T-helper 1 cell treated with Interleukin-12 subunit alpha and Interleukin-12 subunit beta and Interleukin-4 antibody, amounts not matched to agents 30 μg/mL and 1 μg/mL, for 36 hours (primary cell): Measurements from ENCODE around the gene ABR.

ENCODE experiments used
- H3K27ac Mint-ChIP-seq: one replicate; pipeline ENCODE4 v1.8.0; 2021; ENCODE audit warnings: mild to moderate bottlenecking, mixed read lengths
- H3K27me3 Mint-ChIP-seq: one replicate; pipeline ENCODE4 v1.8.0; 2021; ENCODE audit warnings: low read depth, mixed read lengths
- H3K36me3 Mint-ChIP-seq: one replicate; pipeline ENCODE4 v1.8.0; 2021; ENCODE audit warnings: low read depth, mixed read lengths
- H3K4me1 Mint-ChIP-seq: one replicate; pipeline ENCODE4 v1.8.0; 2021; ENCODE audit warnings: low read depth, mixed read lengths
- H3K4me3 Mint-ChIP-seq: one replicate; pipeline ENCODE4 v1.8.0; 2021; ENCODE audit warnings: mild to moderate bottlenecking, moderate library complexity, mixed read lengths
- H3K9me3 Mint-ChIP-seq: one replicate; pipeline ENCODE4 v1.8.0; 2021; ENCODE audit warnings: mixed read lengths

Gene ABR

GRCh38 chr17:1021147-1021546, 158.6 kb downstream of the ABR start:
- H3K27ac Mint-ChIP-seq = no peak overlapping the region
- no peaks in the 10 kb centered on the region for H3K27me3 Mint-ChIP-seq
- H3K9me3 Mint-ChIP-seq = no peaks in the 10 kb centered on the region
- H3K36me3 Mint-ChIP-seq = no peaks in the 10 kb centered on the region
- H3K4me3 Mint-ChIP-seq = no peak overlapping the region
- H3K4me1 Mint-ChIP-seq = no peaks in the 10 kb centered on the region

DNA sequence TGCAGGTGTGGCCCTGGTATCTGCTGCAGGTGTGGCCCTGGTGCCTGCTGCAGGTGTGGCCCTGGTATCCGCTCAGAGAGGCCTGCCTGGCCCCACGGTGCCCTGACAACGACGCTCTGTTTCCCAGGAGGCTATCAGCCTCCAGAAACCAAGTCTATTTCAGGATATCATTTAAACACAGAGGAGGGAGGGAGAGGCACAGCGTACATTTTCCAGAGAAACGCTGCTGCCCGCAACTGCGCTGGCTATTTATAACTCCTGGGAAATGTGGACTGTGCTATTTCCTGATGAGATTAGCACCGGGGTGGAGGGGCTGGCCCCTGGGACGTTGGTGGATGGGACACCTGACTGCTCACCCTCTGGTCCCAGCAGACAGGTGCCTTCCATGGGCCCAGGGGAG, 160.3 kb downstream of the ABR start:
- H3K36me3 Mint-ChIP-seq = no peaks in the 10 kb centered on the region
- H3K4me3 Mint-ChIP-seq = no peak overlapping the region
- no peak overlapping the region for H3K27ac Mint-ChIP-seq
- no peaks in the 10 kb centered on the region for H3K9me3 Mint-ChIP-seq
- no peaks in the 10 kb centered on the region for H3K27me3 Mint-ChIP-seq
- H3K4me1 Mint-ChIP-seq = no peaks in the 10 kb centered on the region

DNA sequence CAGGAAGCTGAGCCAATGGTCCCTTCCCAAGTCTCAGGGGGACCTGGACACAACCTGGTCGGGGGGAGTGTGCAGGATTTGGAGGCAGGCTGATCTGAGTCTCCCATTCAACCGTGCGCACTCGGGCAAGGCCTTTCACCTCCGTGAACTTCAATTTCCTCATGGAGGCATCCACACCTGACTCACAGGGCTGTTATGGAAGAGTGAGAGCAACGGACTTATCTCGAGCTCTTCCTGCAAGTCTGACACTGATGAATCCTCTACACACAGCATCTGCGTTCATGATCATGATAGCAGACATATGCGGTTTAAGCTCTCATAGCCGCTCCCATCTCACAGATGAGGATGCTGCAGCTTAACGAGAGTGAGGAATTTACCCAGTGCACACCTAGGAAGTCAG, 161.2 kb downstream of the ABR start:
- H3K4me1 Mint-ChIP-seq = no peaks in the 10 kb centered on the region
- H3K27me3 Mint-ChIP-seq = no peaks in the 10 kb centered on the region
- no peaks in the 10 kb centered on the region for H3K9me3 Mint-ChIP-seq
- H3K36me3 Mint-ChIP-seq = no peaks in the 10 kb centered on the region
- no peak overlapping the region for H3K4me3 Mint-ChIP-seq
- H3K27ac Mint-ChIP-seq = no peak overlapping the region

DNA sequence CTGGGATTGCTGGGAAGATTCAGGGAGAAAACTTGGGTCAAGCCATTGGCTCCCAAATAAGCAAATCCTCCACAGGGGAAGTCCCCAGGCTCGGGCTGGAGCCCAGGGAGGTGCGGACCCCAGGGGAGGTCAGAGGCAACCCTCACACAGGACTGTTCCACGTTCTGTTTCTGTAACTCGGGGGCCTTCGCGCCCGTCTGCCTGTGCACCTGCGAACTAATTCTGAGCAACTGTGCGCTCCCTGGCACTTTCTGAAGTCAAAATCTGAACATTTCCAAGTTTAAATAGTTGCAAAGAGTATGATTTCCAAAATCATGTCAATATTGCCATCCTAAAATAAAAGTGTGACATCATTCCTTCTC, 166.1 kb downstream of the ABR start:
- Mint-ChIP-seq H3K9me3 (no peaks in the 10 kb centered on the region), H3K27ac (no peak overlapping the region), H3K4me3 (no peak overlapping the region), H3K36me3 (peaks cover 2% of the 10 kb centered on the region), H3K4me1 (no peaks in the 10 kb centered on the region), H3K27me3 (no peaks in the 10 kb centered on the region)

GRCh38 chr17:1012823-1013728, 166.7 kb downstream of the ABR start:
- Mint-ChIP-seq H3K4me1 (no peaks in the 10 kb centered on the region), H3K27ac (no peak overlapping the region), H3K9me3 (no peaks in the 10 kb centered on the region), H3K4me3 (no peak overlapping the region), H3K27me3 (no peaks in the 10 kb centered on the region), H3K36me3 (peaks cover 2% of the 10 kb centered on the region)

GRCh38 chr17:1011760-1012735, 167.7 kb downstream of the ABR start:
- peaks cover 2% of the 10 kb centered on the region for H3K36me3 Mint-ChIP-seq
- no peak overlapping the region for H3K27ac Mint-ChIP-seq
- H3K9me3 Mint-ChIP-seq = no peaks in the 10 kb centered on the region
- no peaks in the 10 kb centered on the region for H3K27me3 Mint-ChIP-seq
- H3K4me1 Mint-ChIP-seq = no peaks in the 10 kb centered on the region
- no peak overlapping the region for H3K4me3 Mint-ChIP-seq

- H3K27ac Mint-ChIP-seq = no peak overlapping the region
- no peaks in the 10 kb centered on the region for H3K4me1 Mint-ChIP-seq
- H3K36me3 Mint-ChIP-seq = peaks cover 2% of the 10 kb centered on the region
- no peaks in the 10 kb centered on the region for H3K27me3 Mint-ChIP-seq
- H3K4me3 Mint-ChIP-seq = no peak overlapping the region
- H3K9me3 Mint-ChIP-seq = no peaks in the 10 kb centered on the region
Measured at GRCh38 chr17:1011138-1011537, 168.6 kb downstream of the ABR start.

DNA sequence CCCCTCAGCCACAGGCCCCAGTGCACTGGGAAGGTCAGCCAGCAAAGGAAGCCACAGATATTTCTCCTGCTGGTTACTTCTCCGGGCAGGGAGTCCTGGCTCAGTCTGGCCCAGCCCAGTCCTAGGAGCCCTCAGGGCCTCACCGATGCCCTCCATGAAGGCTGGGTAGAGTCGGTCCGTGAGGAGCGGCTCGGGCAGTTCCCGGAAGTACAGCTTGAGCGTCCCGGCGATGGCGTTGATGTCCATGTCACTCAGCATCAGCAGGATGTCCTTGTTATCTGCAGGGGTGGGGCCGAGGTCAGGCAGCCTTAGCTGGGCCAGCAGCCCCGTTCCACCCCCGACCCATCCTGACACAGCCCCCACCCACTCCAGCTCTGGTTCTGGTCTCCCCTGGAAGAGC, 169.2 kb downstream of the ABR start:
- Mint-ChIP-seq H3K27me3 (no peaks in the 10 kb centered on the region), H3K9me3 (no peaks in the 10 kb centered on the region), H3K4me1 (no peaks in the 10 kb centered on the region), H3K4me3 (no peak overlapping the region), H3K27ac (no peak overlapping the region), H3K36me3 (peaks cover 2% of the 10 kb centered on the region)

- Mint-ChIP-seq H3K4me1 (no peaks in the 10 kb centered on the region), H3K27me3 (no peaks in the 10 kb centered on the region), H3K27ac (no peak overlapping the region), H3K4me3 (no peak overlapping the region), H3K9me3 (no peaks in the 10 kb centered on the region), H3K36me3 (peaks cover 7% of the 10 kb centered on the region)
Measured at GRCh38 chr17:1010086-1010450, 169.7 kb downstream of the ABR start.

- Mint-ChIP-seq H3K4me1 (no peaks in the 10 kb centered on the region), H3K36me3 (peaks cover 9% of the 10 kb centered on the region), H3K4me3 (no peak overlapping the region), H3K27ac (no peak overlapping the region), H3K27me3 (no peaks in the 10 kb centered on the region), H3K9me3 (no peaks in the 10 kb centered on the region)
Measured at GRCh38 chr17:1009229-1010085, 170.3 kb downstream of the ABR start.

DNA sequence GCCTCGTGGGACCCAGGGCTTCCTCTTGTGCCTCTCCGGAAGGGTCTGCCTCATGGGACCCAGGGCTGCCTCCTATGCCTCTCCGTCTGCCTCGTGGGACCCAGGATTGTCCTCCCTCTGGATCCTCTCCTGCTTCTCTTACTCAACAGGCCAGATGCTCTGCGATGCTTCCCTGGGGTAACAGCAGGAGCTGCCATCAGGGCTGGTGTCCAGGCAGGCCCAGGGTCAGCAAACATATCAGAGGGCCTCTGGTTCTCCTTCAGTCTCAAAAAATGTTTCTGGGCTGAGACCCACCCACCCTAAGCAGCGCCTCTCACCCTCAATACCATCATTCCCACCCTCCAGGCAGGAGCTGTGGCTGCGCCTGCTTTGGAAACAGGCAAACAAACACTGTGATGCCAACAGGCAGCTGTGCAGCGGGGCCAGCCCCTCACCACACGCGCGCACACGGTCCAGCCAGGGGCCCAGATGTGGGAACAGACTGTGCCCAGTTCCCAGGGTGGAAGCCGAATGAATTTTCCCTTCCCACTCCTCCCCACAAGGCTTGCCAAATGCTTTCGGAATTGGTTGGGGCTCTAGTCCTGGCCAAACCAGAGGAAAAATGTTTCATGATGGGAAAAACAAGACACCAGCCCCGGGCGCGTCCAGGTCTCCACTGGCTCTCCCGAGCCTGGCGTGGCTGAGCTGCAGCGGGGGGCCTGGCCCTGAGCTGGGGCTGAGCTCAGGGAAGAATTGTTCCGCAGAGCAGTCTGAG, 171.6 kb downstream of the ABR start:
- no peaks in the 10 kb centered on the region for H3K9me3 Mint-ChIP-seq
- H3K27ac Mint-ChIP-seq = no peak overlapping the region
- H3K27me3 Mint-ChIP-seq = no peaks in the 10 kb centered on the region
- no peak overlapping the region for H3K4me3 Mint-ChIP-seq
- no peaks in the 10 kb centered on the region for H3K4me1 Mint-ChIP-seq
- H3K36me3 Mint-ChIP-seq = peaks cover 9% of the 10 kb centered on the region

DNA sequence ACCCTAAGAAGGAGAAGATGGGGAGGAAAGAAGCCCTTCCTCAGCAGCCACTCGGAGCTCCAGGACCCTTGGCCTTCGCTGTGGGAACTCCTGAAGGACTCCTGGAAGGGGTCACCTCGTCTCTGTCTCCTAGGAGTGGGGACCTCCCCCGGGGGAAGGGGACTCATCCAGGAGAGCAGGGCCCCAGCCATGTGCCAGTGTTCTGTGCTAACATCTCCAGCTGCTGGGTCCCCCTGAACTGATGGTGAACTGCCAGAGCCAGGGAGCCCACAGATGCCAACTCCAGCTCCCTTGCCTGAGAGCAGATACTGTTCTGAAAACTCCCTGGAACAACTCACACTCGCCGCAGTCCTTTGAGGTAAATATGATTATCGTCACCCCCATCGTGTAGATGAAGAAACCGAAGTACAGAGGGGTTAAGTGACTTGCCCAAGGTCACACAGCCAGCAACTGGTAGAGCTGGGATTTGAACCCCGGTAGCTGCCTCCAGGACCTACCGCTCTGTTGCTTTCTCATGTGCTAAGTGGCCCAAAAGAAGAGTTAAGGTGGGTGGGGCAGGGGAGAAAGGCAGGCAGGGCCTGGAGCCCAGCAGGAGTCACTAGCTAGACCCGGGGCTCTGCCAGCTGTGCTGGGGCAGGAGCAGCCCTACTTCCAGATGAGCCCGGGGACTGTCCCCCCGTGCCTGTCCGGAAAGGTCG, 172.3 kb downstream of the ABR start:
- Mint-ChIP-seq H3K9me3 (no peaks in the 10 kb centered on the region), H3K36me3 (peaks cover 14% of the 10 kb centered on the region), H3K27me3 (no peaks in the 10 kb centered on the region), H3K27ac (no peak overlapping the region), H3K4me1 (no peaks in the 10 kb centered on the region), H3K4me3 (no peak overlapping the region)

DNA sequence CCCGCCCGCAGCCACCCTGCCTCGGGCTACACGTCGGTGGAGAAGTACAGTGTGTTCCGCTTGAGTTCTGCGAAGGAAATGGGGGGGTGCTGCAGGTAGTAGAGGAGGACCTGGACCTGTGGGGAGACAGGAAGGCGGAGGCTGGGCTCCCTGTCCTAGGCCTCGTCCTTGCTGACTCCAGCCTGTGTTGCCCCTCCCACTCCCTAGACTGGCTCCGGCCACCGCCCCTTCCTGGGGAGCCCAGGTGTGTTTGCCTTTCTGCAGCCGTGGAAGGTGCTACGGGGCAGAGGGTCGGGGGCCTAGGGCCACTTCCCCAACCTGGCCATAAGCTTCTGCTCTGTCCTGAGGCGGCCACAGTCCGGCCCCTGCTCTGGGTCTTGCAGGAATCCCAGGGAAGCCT, 173.7 kb downstream of the ABR start:
- no peak overlapping the region for H3K4me3 Mint-ChIP-seq
- H3K36me3 Mint-ChIP-seq = peaks cover 21% of the 10 kb centered on the region
- no peak overlapping the region for H3K27ac Mint-ChIP-seq
- no peaks in the 10 kb centered on the region for H3K27me3 Mint-ChIP-seq
- no peaks in the 10 kb centered on the region for H3K9me3 Mint-ChIP-seq
- H3K4me1 Mint-ChIP-seq = no peaks in the 10 kb centered on the region
